ENCODE measurements around the gene FAIM2.

- TF ChIP-seq CTCF (IDR thresholded peaks at IDR 0.05; ENCODE audit: low read depth, low read length) (no peak), EZH2phosphoT487 (IDR thresholded peaks at IDR 0.05; ENCODE audit: low read depth) (no peak)
Measured at GRCh38 chr12:49889361-49890095, 14.2 kb downstream of the FAIM2 start.

Measured in OCI-LY3 (cell line).